Measurements from ENCODE around the gene WDR90. TPM values are rescaled to one million over a fixed set of nuclear protein-coding genes. Genes with fewer than 3 reads are reported as not detected.

WDR90 gene
- total and polyA plus RNA-seq, 2 of the 13 experiments (the other 11 are each of a cell fraction or from before 2014, with no cell fraction given) = 14.9 to 28.9 TPM

DNA sequence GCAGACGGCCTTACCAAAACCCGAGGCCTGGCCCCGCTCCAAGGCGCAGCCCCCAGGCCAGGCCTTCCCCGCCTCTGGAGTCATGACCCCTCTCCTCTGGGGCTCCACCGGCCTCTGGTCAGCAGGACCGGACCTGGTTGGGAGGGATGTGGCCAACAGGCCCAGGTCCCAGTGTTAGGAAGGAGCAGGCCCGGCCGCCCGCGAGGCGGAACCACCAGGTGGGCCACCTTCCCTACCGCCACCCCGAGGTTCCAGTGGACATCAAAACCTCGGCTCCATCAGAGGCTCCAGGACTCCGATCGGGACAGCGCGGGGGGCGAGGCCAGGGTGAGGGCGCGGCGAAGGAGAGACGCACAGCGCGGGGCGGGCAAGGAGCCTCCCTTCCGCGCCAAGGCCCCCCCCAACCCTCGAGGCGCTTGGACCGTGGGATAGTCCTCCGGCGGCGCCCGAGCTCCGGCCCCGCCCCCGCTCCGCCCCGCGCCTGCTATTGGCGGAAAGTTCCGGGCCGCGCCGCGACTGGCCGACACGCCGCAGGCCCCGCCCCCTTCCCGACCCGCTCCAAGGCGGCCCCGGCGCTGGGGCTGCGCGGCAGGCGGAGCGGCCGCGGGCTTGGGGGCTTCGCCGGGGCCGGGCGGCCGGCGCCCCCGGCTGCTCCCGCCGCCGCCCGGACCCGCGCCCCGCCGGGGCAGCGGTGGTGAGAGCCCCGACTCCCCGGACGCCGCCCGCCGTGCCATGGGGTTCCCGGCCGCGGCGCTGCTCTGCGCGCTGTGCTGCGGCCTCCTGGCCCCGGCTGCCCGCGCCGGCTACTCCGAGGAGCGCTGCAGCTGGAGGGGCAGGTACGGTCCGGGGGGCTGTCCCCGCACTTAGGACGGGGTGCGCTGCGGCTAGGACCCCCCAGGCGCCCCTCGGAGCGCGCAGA lies 65.7 kb downstream of the WDR90 start, which contains the start of gene METRN (continued):
- TF ChIP-seq RFXAP (CRISPR knock-in tag; IDR thresholded peaks at IDR 0.05; ENCODE audit: borderline replicate concordance) = no peak
- no peak for TF ChIP-seq ZNF672 (CRISPR knock-in tag; IDR thresholded peaks at IDR 0.05)
- 0 out of 2 replicates have a peak, but pooled peaks have one; percentile 32 for TF ChIP-seq ZNF563 (CRISPR knock-in tag; IDR thresholded peaks at IDR 0.05)
- TF ChIP-seq, protein P1, sequence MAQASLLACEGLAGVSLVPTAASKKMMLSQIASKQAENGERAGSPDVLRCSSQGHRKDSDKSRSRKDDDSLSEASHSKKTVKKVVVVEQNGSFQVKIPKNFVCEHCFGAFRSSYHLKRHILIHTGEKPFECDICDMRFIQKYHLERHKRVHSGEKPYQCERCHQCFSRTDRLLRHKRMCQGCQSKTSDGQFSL (CRISPR knock-in tag; IDR thresholded peaks at IDR 0.05) = peak; percentile 98
- TF ChIP-seq ZNF747 (CRISPR knock-in tag; IDR thresholded peaks at IDR 0.05; ENCODE audit: borderline replicate concordance) = 0 out of 2 replicates have a peak, but pooled peaks have one; percentile 29
- TF ChIP-seq ZNF550 (CRISPR knock-in tag; IDR thresholded peaks at IDR 0.05; ENCODE audit: borderline replicate concordance) = no peak
- TF ChIP-seq, protein P2, sequence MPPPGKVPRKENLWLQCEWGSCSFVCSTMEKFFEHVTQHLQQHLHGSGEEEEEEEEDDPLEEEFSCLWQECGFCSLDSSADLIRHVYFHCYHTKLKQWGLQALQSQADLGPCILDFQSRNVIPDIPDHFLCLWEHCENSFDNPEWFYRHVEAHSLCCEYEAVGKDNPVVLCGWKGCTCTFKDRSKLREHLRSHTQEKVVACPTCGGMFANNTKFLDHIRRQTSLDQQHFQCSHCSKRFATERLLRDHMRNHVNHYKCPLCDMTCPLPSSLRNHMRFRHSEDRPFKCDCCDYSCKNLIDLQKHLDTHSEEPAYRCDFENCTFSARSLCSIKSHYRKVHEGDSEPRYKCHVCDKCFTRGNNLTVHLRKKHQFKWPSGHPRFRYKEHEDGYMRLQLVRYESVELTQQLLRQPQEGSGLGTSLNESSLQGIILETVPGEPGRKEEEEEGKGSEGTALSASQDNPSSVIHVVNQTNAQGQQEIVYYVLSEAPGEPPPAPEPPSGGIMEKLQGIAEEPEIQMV (CRISPR knock-in tag; IDR thresholded peaks at IDR 0.05; ENCODE audit: low read depth) = no peak; the same call in 1 of the 2 replicates
- no peak for TF ChIP-seq ZFP1 (CRISPR knock-in tag; IDR thresholded peaks at IDR 0.05)
- TF ChIP-seq TCF12 (IDR thresholded peaks at IDR 0.05) = no peak
- peak; percentile 22; the same call in 1 of the 2 replicates for TF ChIP-seq TCF12 (CRISPR knock-in tag; IDR thresholded peaks at IDR 0.05)
- TF ChIP-seq, protein P3, sequence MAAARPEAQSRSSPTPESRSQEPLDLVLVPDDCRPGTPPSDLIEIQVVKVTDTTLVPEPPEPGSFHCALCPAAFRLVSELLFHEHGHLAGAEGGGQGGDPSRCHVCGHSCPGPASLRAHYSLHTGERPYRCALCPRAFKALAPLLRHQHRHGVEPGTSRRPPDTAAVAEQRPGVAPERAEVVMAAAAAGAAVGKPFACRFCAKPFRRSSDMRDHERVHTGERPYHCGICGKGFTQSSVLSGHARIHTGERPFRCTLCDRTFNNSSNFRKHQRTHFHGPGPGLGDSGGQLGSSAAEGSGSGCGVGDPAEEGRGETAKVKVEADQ (CRISPR knock-in tag; IDR thresholded peaks at IDR 0.05; ENCODE audit: borderline replicate concordance) = peak; percentile 62; the same call in 1 of the 2 replicates
- no peak for TF ChIP-seq NFE2L1 (CRISPR knock-in tag; IDR thresholded peaks at IDR 0.05; ENCODE audit: borderline replicate concordance)
- TF ChIP-seq SOX6 (IDR thresholded peaks at IDR 0.05) = no peak
- 0 out of 2 replicates have a peak, but pooled peaks have one; percentile 15 for TF ChIP-seq SOX6 (CRISPR knock-in tag; IDR thresholded peaks at IDR 0.05)
- TF ChIP-seq, protein P4, sequence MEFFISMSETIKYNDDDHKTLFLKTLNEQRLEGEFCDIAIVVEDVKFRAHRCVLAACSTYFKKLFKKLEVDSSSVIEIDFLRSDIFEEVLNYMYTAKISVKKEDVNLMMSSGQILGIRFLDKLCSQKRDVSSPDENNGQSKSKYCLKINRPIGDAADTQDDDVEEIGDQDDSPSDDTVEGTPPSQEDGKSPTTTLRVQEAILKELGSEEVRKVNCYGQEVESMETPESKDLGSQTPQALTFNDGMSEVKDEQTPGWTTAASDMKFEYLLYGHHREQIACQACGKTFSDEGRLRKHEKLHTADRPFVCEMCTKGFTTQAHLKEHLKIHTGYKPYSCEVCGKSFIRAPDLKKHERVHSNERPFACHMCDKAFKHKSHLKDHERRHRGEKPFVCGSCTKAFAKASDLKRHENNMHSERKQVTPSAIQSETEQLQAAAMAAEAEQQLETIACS (CRISPR knock-in tag; IDR thresholded peaks at IDR 0.05) = no peak
- no peak for TF ChIP-seq ZNF446 (CRISPR knock-in tag; IDR thresholded peaks at IDR 0.05)
- TF ChIP-seq ZNF510 (CRISPR knock-in tag; IDR thresholded peaks at IDR 0.05; ENCODE audit: low read depth) = no peak
- 0 out of 2 replicates have a peak, but pooled peaks have one; percentile 44 for TF ChIP-seq SNAPC2 (CRISPR knock-in tag; IDR thresholded peaks at IDR 0.05)
- TF ChIP-seq ZNF543 (CRISPR knock-in tag; IDR thresholded peaks at IDR 0.05) = no peak
- TF ChIP-seq SETDB1 (CRISPR knock-in tag; IDR thresholded peaks at IDR 0.05; ENCODE audit: borderline replicate concordance) = no peak
- TF ChIP-seq, protein P5, sequence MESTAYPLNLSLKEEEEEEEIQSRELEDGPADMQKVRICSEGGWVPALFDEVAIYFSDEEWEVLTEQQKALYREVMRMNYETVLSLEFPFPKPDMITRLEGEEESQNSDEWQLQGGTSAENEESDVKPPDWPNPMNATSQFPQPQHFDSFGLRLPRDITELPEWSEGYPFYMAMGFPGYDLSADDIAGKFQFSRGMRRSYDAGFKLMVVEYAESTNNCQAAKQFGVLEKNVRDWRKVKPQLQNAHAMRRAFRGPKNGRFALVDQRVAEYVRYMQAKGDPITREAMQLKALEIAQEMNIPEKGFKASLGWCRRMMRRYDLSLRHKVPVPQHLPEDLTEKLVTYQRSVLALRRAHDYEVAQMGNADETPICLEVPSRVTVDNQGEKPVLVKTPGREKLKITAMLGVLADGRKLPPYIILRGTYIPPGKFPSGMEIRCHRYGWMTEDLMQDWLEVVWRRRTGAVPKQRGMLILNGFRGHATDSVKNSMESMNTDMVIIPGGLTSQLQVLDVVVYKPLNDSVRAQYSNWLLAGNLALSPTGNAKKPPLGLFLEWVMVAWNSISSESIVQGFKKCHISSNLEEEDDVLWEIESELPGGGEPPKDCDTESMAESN (CRISPR knock-in tag; conservative IDR thresholded peaks at IDR 0.05) = 0 out of 2 replicates have a peak, but pooled peaks have one; percentile 29
